ENCODE measurements around the gene SOCS3.

Gene SOCS3

DNA sequence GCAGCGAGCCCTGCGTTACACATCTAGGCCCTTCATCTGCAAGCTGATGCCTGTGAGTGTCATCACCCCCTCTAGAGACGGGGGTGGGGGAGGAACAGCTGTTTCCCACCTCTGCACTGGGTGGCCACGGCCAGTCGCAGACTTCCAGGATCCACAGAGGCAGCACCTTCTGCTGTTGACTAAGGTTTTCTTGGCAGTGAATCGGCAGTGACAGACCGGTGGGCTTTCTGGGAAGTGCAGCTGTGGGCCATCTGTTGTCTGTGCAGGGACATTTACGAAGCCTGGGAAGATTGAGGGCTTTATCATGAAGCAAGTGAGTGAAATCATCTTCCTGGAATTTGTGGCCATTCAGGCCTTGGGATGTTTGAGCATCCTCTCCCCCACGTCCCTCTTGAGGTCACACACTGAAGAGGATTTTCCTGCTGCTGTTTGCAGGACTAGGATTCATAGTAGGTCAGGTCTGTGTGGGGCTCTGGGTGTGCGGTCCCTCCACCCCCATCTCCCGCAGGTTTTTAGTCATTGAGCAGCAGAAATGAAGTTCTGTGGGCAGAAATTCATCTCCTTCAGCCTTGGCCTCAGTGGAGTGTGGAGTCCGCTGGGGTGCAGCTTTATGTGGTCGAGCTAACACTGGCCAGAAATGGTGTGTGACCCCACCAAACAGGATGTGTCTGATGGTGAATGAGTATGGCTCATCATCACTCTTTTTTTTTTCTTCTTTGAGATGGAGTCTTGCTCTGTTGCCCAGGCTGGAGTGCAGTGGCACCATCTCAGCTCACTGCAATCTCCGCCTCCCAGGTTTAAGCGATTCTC lies 30.6 kb upstream of the SOCS3 start:
- DNase-seq: no peak

DNA sequence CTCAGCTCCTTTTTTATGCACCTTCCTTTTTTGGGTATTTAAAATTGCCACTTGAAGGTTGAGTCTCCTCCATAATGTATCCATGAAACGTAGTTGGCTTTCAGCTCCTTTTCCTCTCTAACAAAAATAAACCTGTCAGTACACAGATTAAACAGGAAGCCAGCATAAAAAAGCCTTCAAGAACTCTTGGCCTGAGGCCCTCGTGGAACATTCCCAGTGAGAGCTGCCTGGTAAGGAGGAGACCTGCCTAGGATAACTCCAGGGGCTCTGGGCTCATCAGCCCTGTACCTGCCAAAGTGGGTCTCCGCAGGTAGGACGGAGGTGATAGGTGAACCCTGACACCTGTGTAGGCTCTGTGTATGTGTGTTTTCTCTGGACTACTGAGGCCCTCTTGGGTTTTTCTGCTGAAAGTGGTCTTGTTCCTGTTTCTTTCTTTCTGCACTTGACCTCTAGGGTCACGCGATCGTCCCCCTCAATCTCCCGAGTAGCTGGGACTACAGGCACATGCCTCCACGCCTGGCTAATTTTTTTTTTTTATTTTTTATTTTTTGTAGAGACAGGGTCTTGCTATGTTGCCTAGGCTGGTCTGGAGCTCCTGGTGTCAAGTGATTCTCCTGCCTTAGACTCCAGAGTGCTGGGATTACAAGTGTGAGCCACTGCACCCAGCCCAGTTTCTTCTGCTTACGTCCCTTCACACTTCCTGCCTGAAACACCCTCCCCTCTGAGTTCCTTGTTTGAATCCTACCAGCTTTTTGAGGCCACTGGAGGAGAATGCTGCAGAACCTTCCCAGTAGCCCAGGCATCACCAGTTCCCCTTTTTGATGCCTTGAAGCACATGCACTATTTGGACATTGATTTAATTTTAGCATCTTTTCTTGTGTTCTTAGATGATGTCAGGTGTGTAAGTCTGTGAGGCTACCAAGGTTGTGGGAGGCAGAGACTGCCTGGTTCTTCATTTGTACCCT lies 28.4 kb upstream of the SOCS3 start:
- no peak for DNase-seq

DNA sequence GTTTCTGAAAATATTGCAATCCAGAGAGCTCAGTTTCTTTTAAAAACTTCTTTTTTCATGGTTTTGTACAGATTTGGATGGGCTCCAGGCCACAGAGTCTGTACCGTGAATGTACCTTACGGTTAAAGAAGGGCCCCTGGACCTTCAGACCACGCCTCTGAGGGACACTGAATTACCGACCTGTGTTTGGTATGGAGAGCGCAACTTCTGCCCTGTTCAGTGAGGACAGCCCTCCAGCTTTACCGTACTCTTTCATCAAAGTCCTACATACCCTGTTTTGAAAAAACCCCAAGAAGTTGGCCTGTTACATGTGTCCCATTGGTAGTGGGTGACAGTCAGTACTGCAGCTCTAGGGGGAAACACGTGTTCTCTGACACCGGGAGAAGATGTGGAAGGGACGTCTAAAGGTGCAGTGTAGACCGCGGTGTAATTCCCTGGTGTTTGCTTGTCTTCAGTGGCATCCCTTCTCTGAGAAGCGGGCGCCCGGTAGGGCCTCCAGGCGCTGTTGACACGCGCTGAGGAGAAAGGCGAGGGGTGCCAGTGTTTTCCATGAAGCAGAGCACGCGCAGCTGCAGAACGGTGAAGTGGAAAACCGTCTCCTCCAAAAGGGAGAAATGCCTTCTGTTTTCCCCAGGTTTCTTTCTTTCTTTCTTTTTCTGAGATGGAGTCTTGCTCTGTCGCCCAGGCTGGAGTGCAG lies 24.8 kb upstream of the SOCS3 start:
- no peak for DNase-seq

DNA sequence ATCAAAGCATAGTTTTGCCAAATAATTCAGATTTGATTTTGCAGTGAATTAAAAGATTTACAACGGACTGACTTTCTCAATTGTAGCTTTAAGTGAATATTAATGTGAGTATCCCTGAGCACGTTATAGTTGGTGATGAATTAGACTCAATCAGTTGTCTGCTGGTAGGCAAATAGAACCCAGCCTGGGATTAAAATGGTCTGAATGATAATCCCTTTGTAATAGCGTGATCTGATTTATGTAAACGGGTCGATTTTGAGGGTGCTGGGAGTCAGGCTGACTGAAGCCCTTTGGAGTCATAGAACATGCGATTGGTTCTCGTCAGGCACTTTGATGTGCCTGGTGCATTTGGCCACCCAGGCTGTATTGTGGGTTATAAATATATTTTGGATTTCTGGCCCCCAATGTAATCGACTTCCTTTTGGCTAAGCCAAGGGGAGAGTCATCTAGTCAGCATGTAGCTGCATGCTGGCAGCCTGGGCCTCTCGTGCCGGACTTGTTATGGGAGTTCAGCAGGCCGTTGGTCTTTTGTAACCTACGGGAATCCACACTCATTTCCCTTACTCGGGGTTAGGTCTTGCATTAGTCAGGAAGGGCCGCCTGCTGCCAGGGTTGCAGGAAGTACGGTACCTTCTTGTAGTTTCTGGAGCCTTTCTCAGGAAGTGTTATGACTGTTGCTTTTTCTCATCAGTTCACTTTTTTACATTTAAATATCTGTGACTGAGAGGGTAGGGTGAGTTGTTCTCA lies 24.0 kb upstream of the SOCS3 start:
- peak; percentile 39 for DNase-seq

DNA sequence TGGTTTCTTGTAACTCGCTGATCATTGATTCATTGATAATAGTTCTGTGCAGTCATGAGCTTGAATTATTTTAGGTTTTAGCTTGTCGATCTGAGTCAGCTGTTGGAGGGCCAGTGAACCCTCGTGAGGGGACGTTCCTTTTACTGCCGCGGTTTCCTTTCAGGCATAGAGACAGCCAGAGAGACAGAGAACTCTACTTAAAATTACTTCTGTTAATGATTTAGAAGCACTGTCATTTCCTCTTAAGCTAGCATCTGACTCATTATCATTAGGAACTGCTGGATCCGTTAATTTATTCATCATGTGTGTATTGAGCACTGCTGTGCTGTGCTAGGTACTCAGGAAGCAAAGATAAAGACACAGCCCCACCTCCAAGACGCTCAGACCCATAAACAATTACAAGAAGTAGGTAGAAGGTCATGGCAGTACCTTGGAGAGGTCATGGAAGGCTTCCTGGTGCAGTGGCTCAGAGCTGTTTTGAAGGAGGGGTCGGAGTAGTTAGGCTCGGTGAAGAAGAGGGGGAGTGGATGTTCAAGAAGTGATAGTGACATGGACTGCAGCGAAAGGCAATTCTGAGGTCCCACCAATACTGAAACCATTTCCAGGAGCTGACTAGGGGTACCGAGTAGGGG lies 21.8 kb upstream of the SOCS3 start:
- peak; percentile 37 for DNase-seq

DNA sequence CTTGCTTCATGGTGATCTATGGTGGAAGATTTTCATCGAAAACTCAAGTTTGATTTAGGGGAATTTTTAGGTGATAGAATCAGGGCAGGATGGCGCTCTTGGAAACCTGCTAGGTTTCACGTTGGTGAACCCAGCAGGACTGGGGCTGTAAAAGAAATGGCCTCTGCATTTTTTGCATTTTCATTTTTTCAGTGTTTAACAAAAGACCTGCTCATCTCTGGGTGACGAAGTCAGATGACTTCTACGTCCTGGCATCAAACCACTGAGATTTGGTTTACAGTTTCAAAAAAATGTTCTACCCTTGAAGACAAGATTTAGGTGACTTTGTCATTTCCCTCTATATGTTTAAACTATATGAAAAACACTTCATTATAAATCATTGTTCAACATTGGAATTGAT lies 20.5 kb upstream of the SOCS3 start:
- DNase-seq: no peak

DNA sequence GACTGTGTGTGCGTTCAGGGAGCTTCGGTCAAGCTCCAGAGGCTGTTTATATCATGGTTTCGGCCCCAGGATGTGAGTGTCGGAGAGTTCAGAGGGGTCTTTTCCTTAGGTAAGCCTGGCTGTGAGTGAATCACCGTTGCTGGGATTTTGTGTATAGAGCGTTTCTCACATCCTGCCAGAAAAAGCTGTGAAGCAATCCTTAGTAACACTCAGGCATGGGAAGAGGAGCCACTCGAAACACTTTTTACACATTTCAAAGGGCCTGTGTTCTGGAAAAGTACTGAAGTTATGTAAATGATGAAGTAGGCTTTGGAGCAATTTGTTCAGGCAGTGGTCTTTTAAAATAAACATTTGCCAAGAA lies 19.2 kb upstream of the SOCS3 start:
- no peak for DNase-seq

DNA sequence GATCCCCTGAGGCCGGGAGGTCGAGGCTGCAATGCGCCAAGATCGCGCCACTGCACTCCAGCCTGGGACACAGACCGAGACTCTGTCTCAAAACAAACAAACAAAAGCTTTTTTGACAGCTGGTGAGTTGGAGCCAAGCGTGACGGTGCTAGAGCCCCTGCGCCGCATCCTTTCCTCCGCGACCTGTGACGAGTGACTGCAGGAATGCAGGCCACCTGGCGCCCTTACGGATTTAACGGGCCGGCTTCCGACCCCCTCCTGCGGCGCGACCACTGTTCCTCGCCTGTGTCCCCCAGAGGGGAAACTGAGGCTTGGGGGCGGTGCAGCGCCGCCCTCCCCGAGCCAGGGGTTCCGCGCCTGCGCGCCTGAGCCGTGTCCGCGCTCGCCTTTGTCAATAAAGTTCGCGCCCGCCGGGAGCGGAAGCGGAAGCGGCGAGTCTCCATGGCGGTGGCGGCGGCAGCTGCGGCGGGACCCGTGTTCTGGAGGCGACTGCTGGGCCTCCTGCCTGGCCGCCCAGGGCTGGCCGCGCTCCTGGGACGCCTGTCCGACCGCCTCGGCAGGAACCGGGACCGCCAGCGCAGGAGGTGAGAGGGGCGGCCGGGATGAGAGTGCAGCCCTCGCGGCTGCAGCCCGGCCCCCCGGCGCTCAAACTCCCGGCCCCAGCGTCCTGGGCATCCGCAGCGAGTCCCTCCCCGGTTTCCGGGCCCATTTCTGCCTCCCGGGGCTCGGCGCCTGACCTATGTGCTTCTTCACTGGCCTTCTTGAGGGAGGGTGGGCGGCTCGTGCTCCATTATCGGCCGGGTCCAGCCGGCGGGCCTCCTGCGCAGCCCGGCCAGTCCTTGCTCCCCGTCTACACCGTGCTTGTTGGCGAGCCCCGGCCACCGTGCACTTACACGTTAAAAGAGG lies 18.6 kb upstream of the SOCS3 start, which contains the start of gene PGS1:
PGS1 (plus strand) TSS at position 425 of the 906 bp plus-strand sequence; CDS start at position 442, 17 bp downstream.
- DNase-seq: peak; percentile 85

DNA sequence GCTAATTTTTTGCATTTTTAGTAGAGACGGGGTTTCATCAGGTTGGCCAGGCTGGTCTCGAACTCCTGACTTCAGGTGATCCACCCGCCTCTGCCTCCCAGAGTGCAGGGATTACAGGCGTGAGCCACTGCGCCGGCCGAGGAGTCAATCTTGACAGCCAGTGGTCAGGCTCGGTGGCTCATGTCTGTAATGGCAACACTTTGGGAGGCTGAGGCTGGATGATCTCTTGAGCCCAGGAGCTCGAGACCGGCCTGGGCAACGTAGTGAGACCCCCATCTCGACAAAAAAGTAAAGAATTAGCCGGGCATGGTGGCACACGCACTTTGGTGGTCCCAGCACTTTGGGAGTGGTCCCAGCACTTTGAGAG lies 18.0 kb upstream of the SOCS3 start:
- DNase-seq: no peak

DNA sequence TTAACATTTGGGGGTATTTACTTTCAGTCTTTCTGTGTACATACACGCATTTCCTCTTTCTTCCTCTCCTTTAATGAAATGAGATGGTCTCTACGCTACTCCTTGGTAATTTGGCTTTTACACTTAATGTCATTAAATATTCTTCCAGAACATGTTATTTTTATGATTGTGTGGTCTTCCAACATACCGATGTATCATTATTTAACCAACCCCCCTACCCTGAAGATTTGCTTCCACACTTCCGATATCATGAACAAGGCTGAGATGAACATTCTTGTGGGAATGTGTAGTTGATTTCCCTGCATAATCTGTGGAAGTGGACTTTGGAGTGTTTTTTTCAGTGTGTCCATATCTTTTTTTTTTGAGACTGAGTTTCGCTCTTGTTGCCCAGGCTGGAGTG lies 16.3 kb upstream of the SOCS3 start:
- DNase-seq: no peak

DNA sequence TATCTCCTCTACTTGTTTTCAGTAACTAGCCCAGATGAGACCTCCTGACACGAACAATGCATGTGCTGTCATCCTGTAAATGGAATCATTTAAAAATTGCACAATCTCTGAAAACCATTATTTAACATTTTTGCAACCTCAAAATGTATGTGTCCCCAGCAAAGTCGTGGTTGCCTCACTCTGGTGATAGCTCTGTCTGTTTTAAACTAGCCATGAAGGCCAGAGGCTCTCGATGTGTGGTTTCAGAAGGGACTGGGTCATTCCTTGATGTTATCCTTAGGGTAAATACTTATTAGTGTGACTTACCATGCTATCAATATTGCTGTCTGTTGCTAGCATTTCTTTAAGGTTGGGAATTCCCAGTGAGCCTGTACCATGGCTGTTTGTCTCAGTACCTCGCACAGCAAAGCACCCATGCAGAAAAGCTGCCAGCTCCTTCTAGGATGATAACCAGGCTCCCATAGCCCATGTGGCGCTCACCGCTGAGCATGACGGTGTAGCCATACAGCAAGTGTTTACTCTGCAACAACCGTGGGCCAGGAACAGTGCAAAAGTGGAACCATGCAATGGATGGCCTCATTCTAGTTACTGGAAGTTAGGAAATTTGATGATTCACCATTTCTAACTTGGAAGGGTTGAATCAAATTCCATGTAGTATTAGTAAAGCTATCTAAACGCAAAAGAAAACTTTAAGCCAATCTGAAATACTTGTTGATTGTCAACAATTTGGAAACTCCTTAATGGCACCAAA lies 15.7 kb upstream of the SOCS3 start:
- no peak for DNase-seq

DNA sequence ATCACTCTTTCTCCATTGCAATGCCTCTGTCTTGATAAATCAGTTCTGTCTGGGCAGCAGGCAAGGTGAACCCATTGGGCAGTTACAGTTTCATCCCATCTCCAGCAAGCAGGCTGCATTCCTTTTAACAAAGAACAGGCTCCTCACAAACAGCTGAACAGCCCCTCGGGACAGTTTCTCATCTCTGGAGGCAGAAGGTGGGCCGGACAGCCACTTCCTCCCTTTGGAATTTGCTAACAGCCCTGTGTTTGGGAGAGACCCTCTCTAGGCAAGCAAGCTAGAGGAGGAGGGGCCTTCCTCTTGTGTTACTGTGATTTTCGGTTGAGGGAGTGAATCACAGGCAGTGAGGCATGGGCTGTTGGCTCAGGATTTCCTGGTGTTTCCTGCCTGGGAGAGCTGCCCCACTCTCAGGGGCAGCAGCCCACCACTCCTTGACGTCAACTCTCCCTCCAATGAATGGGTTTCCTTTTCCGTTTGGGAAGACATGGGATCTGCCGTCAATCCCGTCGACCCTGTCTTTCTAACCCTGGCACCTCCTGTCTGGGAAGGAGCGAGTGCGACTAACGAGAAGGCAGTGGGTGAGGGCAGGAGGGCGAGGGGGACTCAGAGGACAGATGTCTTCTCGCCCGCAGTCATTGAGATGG lies 14.9 kb upstream of the SOCS3 start:
- DNase-seq: no peak

DNA sequence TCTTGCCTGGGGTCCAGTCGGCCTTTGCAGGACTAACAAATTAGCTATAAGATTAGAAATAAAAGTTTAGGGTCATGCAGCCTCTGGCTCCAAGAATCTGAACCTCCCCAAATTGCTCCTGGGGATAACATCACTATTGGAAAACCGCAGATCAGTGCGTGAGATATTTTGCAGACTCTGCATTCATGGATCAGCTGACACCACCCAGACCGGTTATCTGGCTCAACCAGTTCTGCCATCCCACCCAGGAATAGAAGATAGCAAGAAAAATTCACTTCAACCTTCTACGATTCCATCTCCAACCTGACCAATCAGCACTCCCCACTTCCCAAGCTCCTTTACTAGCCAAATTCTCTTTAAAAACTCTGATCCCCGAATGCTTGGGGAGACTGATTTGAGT lies 14.3 kb upstream of the SOCS3 start:
- no peak for DNase-seq

DNA sequence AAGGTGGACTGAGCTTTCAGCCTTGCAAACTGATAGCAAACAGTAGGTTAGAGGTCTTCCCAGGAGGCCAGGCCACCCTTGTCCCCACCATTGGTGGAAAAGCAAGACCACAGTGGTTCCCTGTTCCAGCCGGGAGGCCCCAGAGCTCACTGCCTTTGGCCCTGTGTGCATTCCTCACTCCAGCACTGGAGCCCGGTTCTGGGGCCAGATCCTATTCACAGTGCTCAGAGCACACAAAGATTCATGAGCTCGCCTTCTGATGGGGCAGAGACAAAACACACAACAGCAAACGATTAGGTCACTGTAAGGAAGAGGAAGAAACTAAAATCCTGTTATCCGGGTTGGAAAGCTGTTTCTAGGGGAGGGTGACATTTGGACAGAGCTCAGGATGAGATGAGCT lies 13.0 kb upstream of the SOCS3 start:
- DNase-seq: no peak

DNA sequence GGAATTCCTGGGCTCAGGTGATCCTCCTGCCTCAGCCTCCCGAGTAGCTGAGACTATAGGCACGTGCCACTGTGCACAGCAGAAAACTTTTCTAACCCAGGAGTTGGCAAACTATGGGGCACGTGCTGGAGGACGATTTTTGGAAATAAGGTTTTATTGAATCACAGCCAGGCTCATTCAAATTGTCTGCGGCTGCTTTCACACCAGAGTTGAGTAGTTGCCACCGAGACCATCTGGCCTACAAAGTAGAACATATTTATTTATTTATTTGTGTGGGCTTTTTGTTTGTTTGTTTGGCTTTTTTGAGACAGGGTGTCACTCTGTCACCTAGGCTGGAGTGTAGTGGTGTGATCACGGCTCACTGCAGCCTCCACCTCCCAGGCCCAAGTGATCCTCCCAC lies 11.2 kb upstream of the SOCS3 start:
- no peak for DNase-seq

DNA sequence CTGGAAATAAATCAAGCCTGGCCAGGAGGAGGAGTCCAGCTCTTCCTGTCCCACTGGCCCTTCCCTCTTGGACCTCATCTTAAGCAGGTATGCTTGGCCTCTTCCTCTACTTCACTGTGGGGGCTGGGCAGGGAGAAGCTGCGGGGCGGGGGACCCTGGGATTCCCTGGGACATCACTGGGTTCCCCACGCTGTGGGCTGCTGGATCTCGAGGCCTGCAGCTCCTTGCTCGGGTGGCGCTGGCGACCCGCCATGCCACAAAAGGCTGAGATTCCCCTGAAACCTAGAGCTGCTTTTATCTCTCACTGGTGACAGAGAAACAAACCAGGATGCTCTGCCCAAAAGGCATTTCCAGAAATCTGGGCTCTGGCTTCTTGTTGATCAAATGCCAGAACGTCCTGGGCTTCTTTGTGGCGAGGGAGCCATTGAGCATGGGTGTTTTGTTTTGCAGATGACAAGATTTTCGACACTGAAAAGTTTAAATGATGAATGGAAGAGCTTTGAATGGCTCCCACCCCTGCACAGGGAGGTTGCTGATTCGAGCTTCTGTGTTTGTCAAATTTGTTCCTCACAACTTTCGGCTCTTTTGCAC lies 10.0 kb upstream of the SOCS3 start:
- no peak for DNase-seq

DNA sequence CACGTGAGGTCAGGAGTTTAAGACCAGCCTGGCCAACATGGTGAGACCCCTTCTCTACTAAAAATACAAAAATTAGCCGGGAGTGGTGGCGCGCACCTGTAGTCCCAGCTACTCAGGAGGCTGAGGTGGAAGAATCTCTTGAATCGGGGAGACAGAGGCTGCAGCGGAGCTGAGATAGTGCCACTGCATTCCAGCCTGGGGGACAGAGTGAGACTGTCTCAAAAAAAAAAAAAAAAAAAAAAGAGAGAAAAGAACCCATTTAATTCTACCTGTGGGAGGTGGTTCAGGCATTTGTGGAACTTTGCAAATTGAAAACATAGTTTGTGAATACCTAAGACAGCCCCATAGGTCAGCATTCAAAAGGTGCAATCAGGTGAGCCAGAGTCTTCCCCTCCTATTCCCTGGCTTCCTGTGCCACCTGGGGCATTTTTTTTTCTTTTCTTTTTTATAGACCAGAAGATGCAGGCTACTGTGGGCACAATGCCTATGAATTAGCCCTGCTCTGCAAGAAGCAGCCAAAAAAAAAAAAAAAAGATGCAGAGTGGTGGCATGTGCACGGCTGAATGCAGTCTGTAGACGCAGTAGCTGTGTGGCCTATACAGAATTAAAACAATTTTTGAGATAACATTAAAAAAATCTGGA lies 9.1 kb upstream of the SOCS3 start:
- DNase-seq: no peak

DNA sequence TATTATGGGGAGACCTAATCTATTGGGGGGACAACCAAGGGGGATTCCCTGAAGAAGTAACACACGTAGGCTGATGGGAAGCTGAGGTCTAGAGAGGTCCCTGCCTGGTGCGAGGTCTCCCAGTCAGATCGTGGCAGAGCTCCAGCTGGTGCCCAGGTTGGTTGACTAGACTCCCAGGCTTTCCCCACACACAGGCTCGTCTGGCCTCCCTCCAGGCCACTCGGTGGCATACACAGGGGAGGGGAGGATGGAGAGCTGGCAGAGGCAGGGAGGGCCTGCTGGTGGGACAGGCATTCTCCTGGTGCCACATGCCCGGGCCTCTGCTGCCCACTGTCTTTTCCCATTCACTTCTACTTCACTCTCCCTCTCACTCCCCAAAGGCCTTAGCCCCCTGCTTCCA lies 8.5 kb upstream of the SOCS3 start:
- no peak for DNase-seq

DNA sequence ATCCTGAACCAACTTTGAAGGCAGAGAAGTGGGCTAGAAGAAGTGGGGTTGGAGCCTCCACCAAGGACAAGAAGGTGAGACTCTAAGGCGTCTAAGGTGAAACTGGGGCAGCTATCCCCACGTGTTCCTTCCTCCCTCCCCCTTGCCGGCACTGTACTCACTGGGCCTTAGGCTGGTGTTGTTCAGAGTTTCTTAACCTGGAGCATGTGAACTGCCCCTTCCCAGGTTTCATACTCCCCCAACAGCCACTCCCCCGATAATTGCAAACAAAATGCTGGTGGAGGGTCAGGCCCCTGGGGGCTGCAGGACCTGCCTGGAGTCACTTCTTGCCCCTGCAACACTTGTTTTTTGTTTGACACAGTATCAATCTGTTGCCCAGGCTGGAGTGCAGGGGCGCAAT lies 7.3 kb upstream of the SOCS3 start:
- no peak for DNase-seq

Measured in activated T-cell treated with anti-CD3 and anti-CD28 coated beads, Interleukin-2, amount 50 U/mL, for 1 hour (primary cell).